PC-3 (cell line): ENCODE results near the gene STX8.

Experiments used
- CTCF ChIP-seq: fragments of 300-600 bp; sonication (generic); conservative IDR thresholded peaks from 2 replicates; pipeline ENCODE4 v1.5.1; 2017; ENCODE audit warnings: antibody characterized with exemption, low read depth, mild to moderate bottlenecking, low read length
- EZH2 ChIP-seq: fragments of 300-600 bp; sonication (generic); IDR thresholded peaks from one replicate; pipeline ENCODE4 v1.6.1; 2017; ENCODE audit warnings: antibody characterized with exemption, mild to moderate bottlenecking, low read length; ENCODE audit not compliant: unreplicated experiment
- EZH2phosphoT487 ChIP-seq: fragments of 300-600 bp; sonication (generic); IDR thresholded peaks from 2 replicates; pipeline ENCODE4 v1.6.1; 2018; ENCODE audit warnings: mild to moderate bottlenecking, antibody characterized with exemption, low read length, borderline replicate concordance

GRCh38 chr17:9402590-9403199, 172.9 kb downstream of the STX8 start:
- no peak for TF ChIP-seq EZH2phosphoT487
- peak; percentile 66 for TF ChIP-seq CTCF
- TF ChIP-seq EZH2 = no peak
